ENCODE results near the gene BEND2. TPM values are rescaled to one million over a fixed set of nuclear protein-coding genes. Genes with fewer than 3 reads are reported as not detected.

The BEND2 gene
- total RNA-seq, 1 experiment from 2014 or later: not detected

DNA sequence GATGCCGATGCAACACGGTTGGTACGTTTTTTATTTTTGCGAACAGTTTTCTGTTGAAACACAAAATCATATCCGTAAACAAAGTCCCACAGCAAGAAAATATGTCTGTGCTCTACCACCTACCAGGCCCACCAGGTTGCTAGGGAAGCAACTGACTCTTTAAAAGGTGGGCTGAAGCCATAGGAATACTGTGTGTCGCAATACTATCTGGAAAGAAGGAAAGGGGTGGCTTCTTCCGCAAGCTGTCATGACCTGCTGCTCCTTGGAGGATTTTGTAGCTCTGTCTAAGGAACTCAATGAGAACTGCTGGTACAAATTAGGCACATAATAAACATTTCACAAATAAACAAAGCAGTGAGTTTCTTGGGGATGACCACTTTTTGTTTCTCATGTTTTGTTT is 46.5 kb downstream of the BEND2 start:
- H2AK5ac ChIP-seq (ENCODE audit: insufficient read length, low read length): no peak overlapping the region
- TF ChIP-seq, protein P1, sequence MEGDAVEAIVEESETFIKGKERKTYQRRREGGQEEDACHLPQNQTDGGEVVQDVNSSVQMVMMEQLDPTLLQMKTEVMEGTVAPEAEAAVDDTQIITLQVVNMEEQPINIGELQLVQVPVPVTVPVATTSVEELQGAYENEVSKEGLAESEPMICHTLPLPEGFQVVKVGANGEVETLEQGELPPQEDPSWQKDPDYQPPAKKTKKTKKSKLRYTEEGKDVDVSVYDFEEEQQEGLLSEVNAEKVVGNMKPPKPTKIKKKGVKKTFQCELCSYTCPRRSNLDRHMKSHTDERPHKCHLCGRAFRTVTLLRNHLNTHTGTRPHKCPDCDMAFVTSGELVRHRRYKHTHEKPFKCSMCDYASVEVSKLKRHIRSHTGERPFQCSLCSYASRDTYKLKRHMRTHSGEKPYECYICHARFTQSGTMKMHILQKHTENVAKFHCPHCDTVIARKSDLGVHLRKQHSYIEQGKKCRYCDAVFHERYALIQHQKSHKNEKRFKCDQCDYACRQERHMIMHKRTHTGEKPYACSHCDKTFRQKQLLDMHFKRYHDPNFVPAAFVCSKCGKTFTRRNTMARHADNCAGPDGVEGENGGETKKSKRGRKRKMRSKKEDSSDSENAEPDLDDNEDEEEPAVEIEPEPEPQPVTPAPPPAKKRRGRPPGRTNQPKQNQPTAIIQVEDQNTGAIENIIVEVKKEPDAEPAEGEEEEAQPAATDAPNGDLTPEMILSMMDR (conservative IDR thresholded peaks at IDR 0.05): no peak
- H3K27me3 ChIP-seq (ENCODE audit: insufficient read depth, low read length): no peaks in the 10 kb centered on the region; the same call in 1 of the 2 replicates
- no peak overlapping the region for H3K9ac ChIP-seq (ENCODE audit: extremely low read depth, insufficient read length, low read length)
- H2BK12ac ChIP-seq (ENCODE audit: insufficient read length, low read depth, low read length): no peak overlapping the region
- H3K36me3 Mint-ChIP-seq (ENCODE audit: insufficient read depth in 1 of 3, low read depth in 3 of 3): no peaks in the 10 kb centered on the region; a peak in 1 of 7 replicates
- H2BK15ac ChIP-seq (ENCODE audit: low read depth, low read length): no peak overlapping the region
- H3K4me3 Mint-ChIP-seq: no peak overlapping the region
- no peaks in the 10 kb centered on the region for H3K79me1 ChIP-seq (ENCODE audit: insufficient read depth, low read depth, low read length, poor library complexity, severe bottlenecking)
- no peak overlapping the region for H3K56ac ChIP-seq (ENCODE audit: insufficient read length, low read depth, low read length)
- H4K8ac ChIP-seq (replicated peaks; ENCODE audit: insufficient read length, low read depth, low read length): no peak overlapping the region
- H3K27me3 Mint-ChIP-seq (ENCODE audit: low read depth): no peaks in the 10 kb centered on the region; the same call in 1 of the 2 replicates
- no peak overlapping the region for H2BK20ac ChIP-seq (ENCODE audit: low read depth, low read length, poor library complexity, severe bottlenecking)
- no peaks in the 10 kb centered on the region for H3K4me1 ChIP-seq (ENCODE audit: insufficient read depth, low read length)
- peaks cover 0 to 3% of the 10 kb centered on the region in 2 experiments; a peak in 1 of 4 replicates for H3K4me1 Mint-ChIP-seq
- no peak overlapping the region for H4K91ac ChIP-seq (ENCODE audit: insufficient read length, low read depth, low read length)
- H3K9me3 ChIP-seq (ENCODE audit: control insufficient read depth, low read depth, low read length): peaks cover 25% of the 10 kb centered on the region
- no peak overlapping the region for H2BK5ac ChIP-seq (ENCODE audit: insufficient read length, low read length)
- no peaks in the 10 kb centered on the region for H3K23me2 ChIP-seq (ENCODE audit: insufficient read length, low read depth, low read length, poor library complexity, severe bottlenecking)
- no peaks in the 10 kb centered on the region for H3K79me2 ChIP-seq (ENCODE audit: insufficient read depth, low read length)
- H3K27ac ChIP-seq (ENCODE audit: insufficient read length, low read depth, low read length): no peak overlapping the region
- no peak overlapping the region for H3K23ac ChIP-seq (ENCODE audit: insufficient read length, low read depth, low read length)
- no peak for DNase-seq
- WGBS (ENCODE audit: extremely low coverage, insufficient read length, low lambda C conversion rate): no CpG with 5 or more reads among the region's 7 CpGs
- H4K20me1 ChIP-seq (ENCODE audit: control insufficient read depth, insufficient read depth, insufficient read length): no peaks in the 10 kb centered on the region
- H2BK120ac ChIP-seq (ENCODE audit: low read depth, low read length, poor library complexity, severe bottlenecking): no peak overlapping the region
- no peak overlapping the region for H3K14ac ChIP-seq (ENCODE audit: insufficient read depth, low read length)
- H3K18ac ChIP-seq (ENCODE audit: insufficient read length, low read depth, low read length): no peak overlapping the region
- H3K4ac ChIP-seq (ENCODE audit: low read depth, low read length): no peak overlapping the region
- H4K5ac ChIP-seq (ENCODE audit: insufficient read length, low read depth, low read length): no peak overlapping the region
- H2AFZ ChIP-seq (ENCODE audit: low read length): no peak overlapping the region
- H3K4me2 ChIP-seq (ENCODE audit: insufficient read depth, insufficient read length, low read length): no peak overlapping the region
- H3K9me3 Mint-ChIP-seq: peaks cover 51 to 52% of the 10 kb centered on the region in 2 experiments
- no peak overlapping the region for H3T11ph ChIP-seq (ENCODE audit: low read length)
- no peak overlapping the region for H3K27ac Mint-ChIP-seq
